Naive thymus-derived CD4-positive, alpha-beta T cell (primary cell): ENCODE results near the gene ZNRF1. TPM values are rescaled to one million over a fixed set of nuclear protein-coding genes. Genes with fewer than 3 reads are reported as not detected.

Experiments used
- ATAC-seq: fragments of 150-1000 bp; cut with Tn5 transposase; 2 replicates; pipeline ENCODE4 v1.10.0; 2021; ENCODE audit warnings: mild to moderate bottlenecking, moderate library complexity
- CTCF ChIA-PET: fragments of 350-600 bp; sonication (Branson Sonifier 250); formaldehyde crosslinking; loops from one replicate; lab custom pipeline; 2021; ENCODE audit warnings: antibody characterized with exemption; lab: Charles Lee
- POLR2A ChIA-PET: fragments of 350-600 bp; sonication (Branson Sonifier 250); formaldehyde crosslinking; loops from one replicate; lab custom pipeline; 2021; ENCODE audit warnings: antibody characterized with exemption, inconsistent platforms; lab: Charles Lee
- DNase-seq, 9 donors: peaks; one replicate each; pipeline versions ENCODE4 v3.0.0 to v3.0.0-alpha.2; 2020 to 2022; ENCODE audit warnings: mixed read lengths in 1 of 9
- H3K27ac ChIP-seq: one replicate; pipeline ENCODE4 v1.7.0; 2013; ENCODE audit warnings: mild to moderate bottlenecking, low read depth, low read length, moderate library complexity
- H3K27me3 ChIP-seq, 2 donors: one replicate each; pipeline ENCODE4 v1.7.0; 2013; ENCODE audit warnings: low read length in 2 of 2, mild to moderate bottlenecking in 2 of 2, moderate library complexity in 2 of 2; ENCODE audit not compliant: control insufficient read depth in 2 of 2, insufficient read depth in 2 of 2
- H3K36me3 ChIP-seq, 3 experiments: 1 replicate in 2 of 3; 2 replicates in 1 of 3; pipeline ENCODE4 v1.7.0; 2013; ENCODE audit warnings: low read length in 3 of 3, mild to moderate bottlenecking in 3 of 3, moderate library complexity in 1 of 3; ENCODE audit not compliant: insufficient read depth in 3 of 3, control insufficient read depth in 2 of 3
- H3K4me1 ChIP-seq, 2 donors: one replicate each; pipeline ENCODE4 v1.7.0; 2013; ENCODE audit warnings: low read length in 2 of 2, mild to moderate bottlenecking in 2 of 2, moderate library complexity in 1 of 2; ENCODE audit not compliant: control insufficient read depth in 2 of 2, insufficient read depth in 2 of 2
- H3K4me3 ChIP-seq: 2 replicates; pipeline ENCODE4 v1.7.0; 2013; ENCODE audit warnings: mild to moderate bottlenecking, low read length
- H3K9me3 ChIP-seq, 3 experiments: 1 replicate in 2 of 3; 2 replicates in 1 of 3; pipeline ENCODE4 v1.7.0; 2013; ENCODE audit warnings: low read length in 3 of 3; ENCODE audit not compliant: control insufficient read depth in 2 of 3
- H3K27ac Mint-ChIP-seq, 9 donors: one replicate each; pipeline ENCODE4 v1.8.0; 2020 to 2022; ENCODE audit warnings: mixed read lengths in 9 of 9, mild to moderate bottlenecking in 8 of 9, moderate library complexity in 5 of 9, inconsistent platforms in 2 of 9
- H3K27me3 Mint-ChIP-seq, 5 donors: one replicate each; pipeline ENCODE4 v1.8.0; 2021 to 2022; ENCODE audit warnings: mixed read lengths in 5 of 5, mild to moderate bottlenecking in 1 of 5
- H3K36me3 Mint-ChIP-seq, 5 donors: one replicate each; pipeline ENCODE4 v1.8.0; 2020 to 2022; ENCODE audit warnings: mixed read lengths in 5 of 5, mild to moderate bottlenecking in 3 of 5, inconsistent platforms in 1 of 5
- H3K4me1 Mint-ChIP-seq, 7 donors: one replicate each; pipeline ENCODE4 v1.8.0; 2020 to 2022; ENCODE audit warnings: mixed read lengths in 7 of 7, mild to moderate bottlenecking in 3 of 7, inconsistent platforms in 1 of 7
- H3K4me3 Mint-ChIP-seq, 10 donors: one replicate each; pipeline ENCODE4 v1.8.0; 2020 to 2022; ENCODE audit warnings: mild to moderate bottlenecking in 10 of 10, mixed read lengths in 10 of 10, moderate library complexity in 6 of 10, inconsistent platforms in 2 of 10
- H3K9me3 Mint-ChIP-seq, 11 donors: one replicate each; pipeline ENCODE4 v1.8.0; 2020 to 2022; ENCODE audit warnings: mixed read lengths in 11 of 11, mild to moderate bottlenecking in 4 of 11, inconsistent platforms in 1 of 11, moderate library complexity in 1 of 11
- intact Hi-C, 2 donors: fragments of 100-400 bp; cut with micrococcal nuclease; formaldehyde crosslinking; loops; one replicate each; pipeline ENCODE4 v1.15.1; 2023
- polyA plus RNA-seq, 2 donors: library from polyadenylated mRNA; unstranded; fragments of 300-500 nt; fragmentation: Illumina TruSeq; gene quantifications; one replicate each; pipeline ENCODE4 v1.2.3, GENCODE V29; 2021
- total RNA-seq, 6 experiments: library from RNA in 5 of 6; stranded (reverse) in 5 of 6; gene quantifications; 1 replicate in 5 of 6; 2 replicates in 1 of 6; pipeline ENCODE4 v1.2.3 and lab custom pipeline; 2021 to 2026

ZNRF1 gene
- total and polyA plus RNA-seq, 7 experiments from 2014 or later = 1.2 to 27.9 (median 2.1) TPM

GRCh38 chr16:74999219-74999608, 390 bp downstream of the ZNRF1 start:
- H3K4me1 ChIP-seq = peaks cover 5 to 9% of the 10 kb centered on the region in 2 donors
- H3K9me3 ChIP-seq = no peaks in the 10 kb centered on the region
- intact Hi-C loops = loop anchor here (1.0 to 5.0 kb wide), 4 partner anchors 149 to 558 kb away; partner anchors contain the start of genes TMEM231 (in 1 of the 2) and ZFP1 (in 1 of the 2)
- DNase-seq (peak in 3 of 9 donors; percentile 3 to 59 (median 13)), ATAC-seq (peak; percentile 51)
- Mint-ChIP-seq H3K27ac (peak overlapping the region in 1 of 9 donors; percentile 80), H3K4me1 (peaks cover 5 to 47% (median 17%) of the 10 kb centered on the region in 7 donors), H3K9me3 (no peaks in the 10 kb centered on the region), H3K4me3 (peak overlapping the region; percentile 18 to 92 (median 76)), H3K27me3 (peaks cover 0 to 17% (median 0%) of the 10 kb centered on the region in 5 donors), H3K36me3 (peaks cover 0 to 9% (median 0%) of the 10 kb centered on the region in 5 donors)
- no peaks in the 10 kb centered on the region for H3K36me3 ChIP-seq
- CTCF ChIA-PET = interaction anchor here (1.0 to 5.2 kb wide), 2 partner anchors 13 to 111 kb away, joined by 3 to 64 read pairs; no protein-coding TSS in a partner anchor
- H3K4me3 ChIP-seq = peak overlapping the region; percentile 61
- H3K27ac ChIP-seq = no peak overlapping the region
- no peaks in the 10 kb centered on the region for H3K27me3 ChIP-seq
- POLR2A ChIA-PET = no interaction called here

GRCh38 chr16:74999609-75000480, 1.0 kb downstream of the ZNRF1 start:
- Histone ChIP-seq H3K36me3 (no peaks in the 10 kb centered on the region), H3K4me3 (peak overlapping the region; percentile 61), H3K27ac (no peak overlapping the region), H3K27me3 (no peaks in the 10 kb centered on the region), H3K9me3 (no peaks in the 10 kb centered on the region), H3K4me1 (peaks cover 5 to 9% of the 10 kb centered on the region in 2 donors)
- H3K4me3 Mint-ChIP-seq = peak overlapping the region; percentile 75 to 92 (median 82)
- intact Hi-C loops = loop anchor here (1.0 to 5.0 kb wide), 4 partner anchors 148 to 557 kb away; partner anchors contain the start of genes TMEM231 (in 1 of the 2) and ZFP1 (in 1 of the 2)
- peaks cover 5 to 51% (median 17%) of the 10 kb centered on the region in 7 donors for H3K4me1 Mint-ChIP-seq
- H3K27ac Mint-ChIP-seq = peak overlapping the region in 8 of 9 donors; percentile 5 to 80 (median 64)
- H3K36me3 Mint-ChIP-seq = peaks cover 0 to 10% (median 0%) of the 10 kb centered on the region in 5 donors
- peak; percentile 63 for ATAC-seq
- H3K9me3 Mint-ChIP-seq = no peaks in the 10 kb centered on the region
- H3K27me3 Mint-ChIP-seq = peaks cover 0 to 17% (median 0%) of the 10 kb centered on the region in 5 donors
- POLR2A ChIA-PET = interaction anchor here (0.9 kb wide), 1 partner anchor 16 kb away, joined by 3 read pairs; no protein-coding TSS in a partner anchor
- peak; percentile 32 to 76 (median 67) for DNase-seq
- CTCF ChIA-PET = interaction anchor here (1.0 to 5.2 kb wide), 2 partner anchors 14 to 110 kb away, joined by 3 to 64 read pairs; no protein-coding TSS in a partner anchor

- ATAC-seq = no peak
- no peaks in the 10 kb centered on the region for H3K27me3 ChIP-seq
- H3K27ac Mint-ChIP-seq = peak overlapping the region in 7 of 9 donors; percentile 4 to 79 (median 71)
- POLR2A ChIA-PET = interaction anchor here (0.9 kb wide), 1 partner anchor 16 kb away, joined by 3 read pairs; no protein-coding TSS in a partner anchor
- H3K27me3 Mint-ChIP-seq = peaks cover 0 to 17% (median 0%) of the 10 kb centered on the region in 5 donors
- CTCF ChIA-PET = interaction anchor here (1.0 to 5.2 kb wide), 2 partner anchors 15 to 110 kb away, joined by 3 to 64 read pairs; no protein-coding TSS in a partner anchor
- H3K4me3 Mint-ChIP-seq = peak overlapping the region; percentile 75 to 92 (median 82)
- H3K4me3 ChIP-seq = no peak overlapping the region
- peaks cover 5 to 53% (median 17%) of the 10 kb centered on the region in 7 donors for H3K4me1 Mint-ChIP-seq
- H3K36me3 ChIP-seq = no peaks in the 10 kb centered on the region
- no peaks in the 10 kb centered on the region for H3K9me3 Mint-ChIP-seq
- H3K27ac ChIP-seq = no peak overlapping the region
- H3K36me3 Mint-ChIP-seq = peaks cover 0 to 10% (median 0%) of the 10 kb centered on the region in 5 donors
- intact Hi-C loops = no loop called here
- DNase-seq = no peak
- no peaks in the 10 kb centered on the region for H3K9me3 ChIP-seq
- H3K4me1 ChIP-seq = peaks cover 5 to 9% of the 10 kb centered on the region in 2 donors
Measured at GRCh38 chr16:75000481-75001081, 1.8 kb downstream of the ZNRF1 start.

- intact Hi-C loops = no loop called here
- H3K27ac Mint-ChIP-seq = peak overlapping the region in 1 of 9 donors; percentile 13
- CTCF ChIA-PET = interaction anchor here (1.8 kb wide), 1 partner anchor 109 kb away, joined by 5 read pairs; no protein-coding TSS in a partner anchor
- H3K36me3 Mint-ChIP-seq = peaks cover 0 to 16% (median 0%) of the 10 kb centered on the region in 5 donors
- no peaks in the 10 kb centered on the region for H3K9me3 Mint-ChIP-seq
- no peak overlapping the region for H3K4me3 ChIP-seq
- H3K27me3 ChIP-seq = no peaks in the 10 kb centered on the region
- POLR2A ChIA-PET = no interaction called here
- H3K4me1 Mint-ChIP-seq = peaks cover 5 to 55% (median 17%) of the 10 kb centered on the region in 7 donors
- H3K4me3 Mint-ChIP-seq = peak overlapping the region in 1 of 10 donors; percentile 8
- H3K27me3 Mint-ChIP-seq = peaks cover 0 to 7% (median 0%) of the 10 kb centered on the region in 5 donors
- H3K9me3 ChIP-seq = no peaks in the 10 kb centered on the region
- H3K27ac ChIP-seq = no peak overlapping the region
- peaks cover 5 to 9% of the 10 kb centered on the region in 2 donors for H3K4me1 ChIP-seq
- ATAC-seq (no peak), DNase-seq (no peak)
- no peaks in the 10 kb centered on the region for H3K36me3 ChIP-seq
Measured at GRCh38 chr16:75002474-75002873, 3.6 kb downstream of the ZNRF1 start.

GRCh38 chr16:75003931-75004330, 5.1 kb downstream of the ZNRF1 start:
- Mint-ChIP-seq H3K27ac (no peak overlapping the region), H3K9me3 (no peaks in the 10 kb centered on the region), H3K27me3 (peaks cover 0 to 4% (median 0%) of the 10 kb centered on the region in 5 donors), H3K36me3 (peaks cover 0 to 17% (median 0%) of the 10 kb centered on the region in 5 donors), H3K4me3 (no peak overlapping the region), H3K4me1 (peaks cover 5 to 55% (median 13%) of the 10 kb centered on the region in 7 donors)
- Histone ChIP-seq H3K4me1 (peaks cover 5% of the 10 kb centered on the region in 2 donors), H3K27ac (no peak overlapping the region), H3K27me3 (no peaks in the 10 kb centered on the region), H3K9me3 (no peaks in the 10 kb centered on the region), H3K4me3 (no peak overlapping the region), H3K36me3 (no peaks in the 10 kb centered on the region)
- DNase-seq = no peak
- POLR2A ChIA-PET = no interaction called here
- ATAC-seq = no peak
- CTCF ChIA-PET = no interaction called here
- intact Hi-C loops = no loop called here

- ATAC-seq = no peak
- no peak overlapping the region for H3K4me3 ChIP-seq
- H3K27ac Mint-ChIP-seq = no peak overlapping the region
- no peak overlapping the region for H3K4me3 Mint-ChIP-seq
- no peaks in the 10 kb centered on the region for H3K9me3 ChIP-seq
- DNase-seq = no peak
- intact Hi-C loops = no loop called here
- peaks cover 0 to 4% (median 0%) of the 10 kb centered on the region in 5 donors for H3K27me3 Mint-ChIP-seq
- POLR2A ChIA-PET = no interaction called here
- H3K4me1 ChIP-seq = peaks cover 5% of the 10 kb centered on the region in 2 donors
- no peak overlapping the region for H3K27ac ChIP-seq
- CTCF ChIA-PET = no interaction called here
- peaks cover 0 to 17% (median 0%) of the 10 kb centered on the region in 5 donors for H3K36me3 Mint-ChIP-seq
- H3K4me1 Mint-ChIP-seq = peaks cover 5 to 60% (median 13%) of the 10 kb centered on the region in 7 donors
- no peaks in the 10 kb centered on the region for H3K9me3 Mint-ChIP-seq
- no peaks in the 10 kb centered on the region for H3K27me3 ChIP-seq
- no peaks in the 10 kb centered on the region for H3K36me3 ChIP-seq
Measured at GRCh38 chr16:75004460-75004859, 5.6 kb downstream of the ZNRF1 start.
